GM12873 (cell line): Measurements from ENCODE around the gene CMTM1.

Experiments used
- TF ChIP-seq, protein P1 (sequence below): IDR thresholded peaks from 2 replicates; pipeline ENCODE4 v1.5.1; 2012; ENCODE audit warnings: low read depth, mild to moderate bottlenecking, moderate library complexity, low read length, control low read depth; ENCODE audit not compliant: insufficient read depth; ENCODE audit errors: missing control alignments

The CMTM1 gene

GRCh38 chr16:66560107-66560506, 6.1 kb upstream of the CMTM1 start:
- TF ChIP-seq, protein P1, sequence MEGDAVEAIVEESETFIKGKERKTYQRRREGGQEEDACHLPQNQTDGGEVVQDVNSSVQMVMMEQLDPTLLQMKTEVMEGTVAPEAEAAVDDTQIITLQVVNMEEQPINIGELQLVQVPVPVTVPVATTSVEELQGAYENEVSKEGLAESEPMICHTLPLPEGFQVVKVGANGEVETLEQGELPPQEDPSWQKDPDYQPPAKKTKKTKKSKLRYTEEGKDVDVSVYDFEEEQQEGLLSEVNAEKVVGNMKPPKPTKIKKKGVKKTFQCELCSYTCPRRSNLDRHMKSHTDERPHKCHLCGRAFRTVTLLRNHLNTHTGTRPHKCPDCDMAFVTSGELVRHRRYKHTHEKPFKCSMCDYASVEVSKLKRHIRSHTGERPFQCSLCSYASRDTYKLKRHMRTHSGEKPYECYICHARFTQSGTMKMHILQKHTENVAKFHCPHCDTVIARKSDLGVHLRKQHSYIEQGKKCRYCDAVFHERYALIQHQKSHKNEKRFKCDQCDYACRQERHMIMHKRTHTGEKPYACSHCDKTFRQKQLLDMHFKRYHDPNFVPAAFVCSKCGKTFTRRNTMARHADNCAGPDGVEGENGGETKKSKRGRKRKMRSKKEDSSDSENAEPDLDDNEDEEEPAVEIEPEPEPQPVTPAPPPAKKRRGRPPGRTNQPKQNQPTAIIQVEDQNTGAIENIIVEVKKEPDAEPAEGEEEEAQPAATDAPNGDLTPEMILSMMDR, result no peak

DNA sequence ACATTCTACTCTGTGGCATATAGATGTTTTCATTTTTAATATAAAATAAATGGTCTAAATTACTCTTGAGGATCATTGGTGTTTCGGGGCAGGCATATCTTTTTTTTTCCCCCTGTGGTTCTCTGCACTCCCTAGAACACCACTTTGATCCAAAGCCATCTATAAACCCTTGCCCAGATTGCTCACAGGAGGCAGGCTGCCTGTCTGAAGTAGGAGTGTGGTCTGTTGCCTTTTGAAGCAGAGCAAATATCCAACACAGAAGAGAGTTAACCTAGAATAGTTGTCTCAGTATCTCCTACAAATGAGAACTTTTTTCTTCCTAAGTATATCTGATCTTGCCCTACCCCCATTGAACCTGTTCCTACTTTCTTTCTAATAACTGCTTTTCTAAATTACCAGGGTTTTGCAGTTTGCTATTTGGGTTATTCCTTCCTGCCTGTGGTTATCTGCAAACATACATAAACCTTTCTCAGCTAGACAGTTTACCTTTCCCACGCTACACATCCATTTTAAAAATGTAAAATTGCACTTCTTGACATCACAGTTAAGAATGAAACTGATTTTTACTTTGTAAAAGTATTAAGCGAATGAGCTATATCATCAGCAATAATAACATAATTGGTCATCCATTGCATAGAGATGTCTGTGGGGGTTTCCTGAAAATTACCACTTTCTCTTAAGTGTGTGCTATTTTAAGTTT, 4.7 kb upstream of the CMTM1 start:
- TF ChIP-seq, protein P1, result no peak

- TF ChIP-seq, protein P1, result peak; percentile 7
Observed at GRCh38 chr16:66562409-66562808, 3.8 kb upstream of the CMTM1 start.

DNA sequence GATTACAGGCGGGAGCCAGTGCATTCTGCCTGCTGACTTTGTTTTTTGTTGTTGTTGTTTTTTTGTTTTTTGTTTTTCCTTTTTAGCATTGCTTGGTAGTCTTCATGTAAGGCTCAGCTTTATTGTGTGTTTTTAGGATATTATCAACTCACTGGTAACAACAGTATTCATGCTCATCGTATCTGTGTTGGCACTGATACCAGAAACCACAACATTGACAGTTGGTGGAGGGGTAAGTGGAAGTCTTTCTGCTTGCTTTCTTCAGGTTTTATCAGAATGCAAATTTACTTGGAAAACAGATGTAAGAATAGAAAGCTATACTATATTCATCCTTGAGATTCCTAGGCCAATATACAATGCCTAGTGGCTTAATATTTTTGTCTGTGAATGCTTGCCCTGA, 3.3 kb upstream of the CMTM1 start:
- TF ChIP-seq, protein P1, result no peak

- TF ChIP-seq, protein P1, result no peak
Observed at GRCh38 chr16:66563574-66564334, 2.5 kb upstream of the CMTM1 start.

DNA sequence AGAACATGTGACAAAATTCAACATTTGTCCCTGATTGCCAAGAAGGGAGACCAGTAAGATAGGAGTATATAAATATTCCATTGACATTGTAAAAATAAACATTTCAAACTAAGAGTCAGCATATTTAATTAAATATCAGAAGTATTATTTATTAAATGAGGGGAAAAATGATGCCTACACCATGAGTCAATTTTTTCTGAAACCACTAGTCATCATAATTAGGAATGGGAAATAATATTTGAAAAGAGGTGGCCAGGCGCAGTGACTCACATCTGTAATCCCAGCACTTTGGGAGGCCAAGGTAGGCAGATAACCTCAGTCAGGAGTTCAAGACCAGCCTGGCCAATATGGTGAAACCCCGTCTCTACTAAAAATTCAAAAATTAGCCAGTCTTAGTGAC, 2.1 kb downstream of the CMTM1 start:
- TF ChIP-seq, protein P1, result no peak

GRCh38 chr16:66569131-66569530, 2.9 kb downstream of the CMTM1 start:
- TF ChIP-seq, protein P1, result no peak
